Stimulated activated CD8-positive, alpha-beta memory T cell treated with anti-CD3 and anti-CD28 coated beads, Interleukin-7, amount 100 ng/mL, for 24 hours (primary cell): ENCODE measurements around the gene ACSL4.
"Not testable (repeated sequence)": the region's sequence is repeated elsewhere in the genome, so short reads cannot be mapped to it uniquely, and the experiment has no call there.

Source experiments
- DNase-seq: peaks from one replicate; pipeline ENCODE4 v3.0.0-alpha.2; 2020; ENCODE audit warnings: low read depth

Gene ACSL4

GRCh38 chrX:109732807-109733612 lies at the start of gene ACSL4:
Gene ACSL4, minus strand, starts transcription at chrX:109733257. Its CDS starts 49,894 bp downstream, at chrX:109683363.
- DNase-seq: peak; percentile 67

DNA sequence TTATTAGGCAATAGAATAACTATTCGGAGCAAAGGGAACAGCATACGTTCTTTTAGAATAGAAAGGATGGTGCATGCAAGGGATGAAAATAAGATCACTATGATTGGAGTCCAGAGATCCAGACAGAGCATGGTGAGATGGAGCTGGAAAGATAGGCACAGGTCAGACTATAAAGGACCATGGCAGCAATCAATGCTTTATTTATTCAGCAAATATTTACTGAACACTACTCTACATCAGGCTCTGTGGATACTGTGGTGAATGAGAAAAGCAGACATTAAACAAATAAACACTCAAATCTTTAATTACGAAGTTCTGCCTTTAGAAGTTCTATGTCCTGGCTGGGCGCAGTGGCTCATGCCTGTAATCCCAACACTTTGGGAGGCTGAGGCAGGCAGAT lies 44.7 kb upstream of the ACSL4 start:
- DNase-seq: no peak

GRCh38 chrX:109776986-109777385 lies 43.9 kb upstream of the ACSL4 start:
- no peak for DNase-seq

- no peak for DNase-seq
Measured at GRCh38 chrX:109776432-109776831, 43.4 kb upstream of the ACSL4 start.

GRCh38 chrX:109775386-109775785 lies 42.3 kb upstream of the ACSL4 start:
- DNase-seq: no peak

GRCh38 chrX:109774706-109775105 lies 41.6 kb upstream of the ACSL4 start:
- DNase-seq: no peak

DNA sequence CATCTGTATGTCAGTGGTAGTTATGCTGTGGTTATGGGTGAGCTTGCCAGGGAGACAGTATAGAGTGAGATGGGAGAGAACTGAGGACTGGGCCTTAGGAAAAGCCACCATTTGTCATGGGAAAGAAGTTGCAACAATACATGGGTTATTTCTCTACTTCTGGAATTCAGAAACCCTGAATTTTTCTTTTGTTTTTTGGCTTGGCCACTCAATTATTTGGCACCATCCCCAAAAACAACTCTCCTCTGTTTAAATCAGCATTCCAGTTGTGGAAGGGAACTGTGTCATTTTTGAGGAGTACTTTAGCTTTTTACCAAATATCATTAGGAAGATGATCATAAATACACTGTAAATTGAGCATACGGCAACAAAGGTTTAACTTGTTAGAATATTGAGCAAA lies 41.1 kb upstream of the ACSL4 start:
- no peak for DNase-seq

GRCh38 chrX:109773374-109773773 lies 40.3 kb upstream of the ACSL4 start:
- DNase-seq: no peak

- no peak for DNase-seq
Measured at GRCh38 chrX:109770780-109771179, 37.7 kb upstream of the ACSL4 start.

DNA sequence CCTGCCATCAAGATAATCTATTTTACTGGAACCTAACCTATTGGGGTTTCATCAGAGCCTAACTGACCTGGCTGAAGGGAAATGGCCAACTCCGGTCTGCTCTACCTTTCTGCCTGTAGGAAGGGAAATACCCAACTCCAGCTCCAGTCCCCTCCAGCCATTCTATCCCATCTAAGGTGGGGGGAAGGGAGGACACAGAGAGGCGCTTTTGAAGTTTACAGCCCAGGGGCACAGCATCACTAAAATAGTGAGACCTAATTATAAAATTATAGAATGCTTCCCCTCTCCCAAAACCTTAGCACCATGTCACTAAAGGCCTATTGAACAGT lies 27.8 kb upstream of the ACSL4 start:
- DNase-seq: no peak

DNA sequence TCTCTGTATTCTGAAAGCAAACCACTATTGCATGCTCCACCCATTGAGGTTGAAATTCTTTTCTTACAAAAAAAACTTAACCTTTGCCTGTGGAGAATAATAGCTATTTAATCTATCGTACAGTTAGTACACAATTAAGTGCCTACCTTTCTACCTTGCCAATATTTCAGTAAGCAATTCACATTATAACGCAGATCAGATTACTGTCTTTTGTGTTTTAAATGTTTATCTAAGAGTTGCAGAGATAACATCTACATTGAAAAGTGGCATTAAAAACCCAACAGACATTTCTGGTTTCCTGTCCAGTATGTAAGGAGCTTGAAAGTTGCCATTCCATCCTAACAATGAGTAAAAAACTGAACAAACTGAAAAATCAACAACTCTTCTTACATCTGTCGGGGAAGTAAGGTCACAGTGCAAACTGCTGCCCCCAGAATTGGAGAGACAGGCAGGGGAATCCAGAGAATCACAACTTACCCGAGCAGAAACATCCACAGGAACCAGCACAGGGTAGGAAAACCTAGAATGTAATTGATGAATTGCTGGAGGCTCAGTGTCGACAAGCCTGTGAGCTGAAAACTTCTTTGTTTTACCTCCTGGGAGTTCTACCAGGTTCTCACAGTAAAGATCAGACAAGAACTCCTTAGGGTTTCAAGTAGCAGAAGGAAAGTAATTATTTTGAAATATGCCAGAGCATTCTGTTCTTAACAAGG lies 27.3 kb upstream of the ACSL4 start:
- no peak for DNase-seq

DNA sequence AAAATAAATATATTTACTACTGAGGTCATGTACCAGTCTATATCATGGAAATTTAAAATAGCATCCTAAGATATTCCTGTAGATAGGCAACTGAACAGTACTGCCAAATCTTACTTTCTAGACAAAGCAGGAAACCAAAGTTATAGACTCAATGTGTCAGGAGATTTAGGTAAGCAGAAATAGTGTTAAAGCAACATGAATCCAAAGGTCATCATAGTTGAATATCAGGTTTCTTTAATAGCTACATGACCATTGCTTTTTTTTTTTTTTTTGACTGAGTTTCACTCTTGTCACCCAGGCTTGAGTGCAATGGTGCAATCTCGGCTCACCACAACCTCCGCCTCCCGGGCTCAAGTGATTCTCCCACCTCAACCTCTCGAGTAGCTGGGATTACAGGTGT lies 20.2 kb upstream of the ACSL4 start:
- no peak for DNase-seq

DNA sequence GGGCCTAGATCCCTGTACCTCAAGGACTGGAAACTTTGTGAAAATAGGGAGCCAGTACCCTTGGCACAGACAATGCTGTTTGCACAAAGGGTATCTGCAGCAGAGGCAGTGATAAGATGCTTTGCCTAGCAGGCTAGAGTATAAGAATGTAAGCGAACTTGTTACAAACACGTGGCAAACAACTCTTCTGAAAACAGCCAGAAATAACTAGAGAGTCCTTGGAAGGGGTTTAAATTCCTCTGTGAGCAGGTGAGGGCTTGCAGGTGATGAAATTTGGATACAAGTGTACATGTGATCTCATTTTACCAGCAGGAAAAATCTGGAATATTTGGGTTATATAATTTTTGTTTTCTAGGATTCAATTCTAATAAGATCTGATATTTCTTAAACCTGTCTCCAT lies 18.6 kb upstream of the ACSL4 start:
- no peak for DNase-seq

DNA sequence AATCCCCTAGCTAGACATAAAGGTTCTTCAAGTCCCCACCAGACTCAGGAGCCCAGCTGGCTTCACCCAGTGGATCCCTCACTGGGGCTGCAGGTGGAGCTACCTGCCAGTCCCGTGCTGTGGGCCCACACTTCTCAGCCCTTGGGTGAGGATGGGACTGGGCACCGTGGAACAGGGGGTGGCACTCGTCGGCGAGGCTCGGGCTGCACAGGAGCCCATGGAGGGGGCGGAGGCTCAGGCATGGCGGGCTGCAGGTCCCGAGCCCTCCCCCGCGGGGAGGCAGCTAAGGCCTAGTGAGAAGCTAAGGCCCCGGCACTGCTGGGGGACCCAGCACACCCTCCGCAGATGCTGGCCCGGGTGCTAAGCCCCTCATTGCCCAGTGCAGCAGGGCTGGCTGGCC lies 16.1 kb upstream of the ACSL4 start:
- no peak for DNase-seq

DNA sequence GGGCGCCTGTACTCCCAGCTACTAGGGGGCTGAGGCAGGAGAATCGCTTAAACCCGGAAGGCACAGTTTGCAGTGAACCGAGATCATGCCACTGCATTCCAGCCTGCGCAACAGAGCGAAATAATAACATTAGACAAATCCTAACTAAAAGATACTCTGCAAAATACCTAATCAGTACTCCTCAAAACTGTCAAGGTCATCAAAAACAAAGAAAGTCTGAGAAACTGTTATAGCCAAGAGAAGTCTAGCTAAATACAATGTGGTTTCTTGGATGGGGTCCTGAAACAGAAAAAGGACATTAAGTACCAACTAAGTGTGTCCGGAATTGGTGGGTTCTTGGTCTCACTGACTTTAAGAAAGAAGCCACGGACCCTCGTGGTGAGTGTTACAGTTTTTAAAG lies 14.6 kb upstream of the ACSL4 start:
- DNase-seq: no peak

DNA sequence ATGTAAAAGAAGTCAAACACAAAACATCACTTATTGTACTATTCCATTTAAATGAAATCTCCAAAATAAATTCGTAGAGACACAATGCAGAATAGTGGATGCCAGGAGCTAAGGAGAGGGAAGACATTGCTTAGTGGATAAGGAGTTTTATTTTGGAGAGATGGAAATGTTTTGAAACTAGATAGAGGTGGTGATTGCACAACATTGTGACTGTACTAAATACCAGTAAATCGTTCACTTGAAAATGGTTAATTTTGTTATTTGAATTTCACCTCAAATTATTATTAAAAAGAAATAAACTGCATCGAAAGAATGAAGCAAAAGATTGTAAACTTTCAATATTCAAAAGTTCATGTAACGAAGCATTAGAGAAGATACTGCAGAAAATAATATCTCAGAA lies 9.7 kb upstream of the ACSL4 start:
- DNase-seq: no peak

- not testable (repeated sequence) for DNase-seq
Measured at GRCh38 chrX:109740896-109741295, 7.8 kb upstream of the ACSL4 start.

DNA sequence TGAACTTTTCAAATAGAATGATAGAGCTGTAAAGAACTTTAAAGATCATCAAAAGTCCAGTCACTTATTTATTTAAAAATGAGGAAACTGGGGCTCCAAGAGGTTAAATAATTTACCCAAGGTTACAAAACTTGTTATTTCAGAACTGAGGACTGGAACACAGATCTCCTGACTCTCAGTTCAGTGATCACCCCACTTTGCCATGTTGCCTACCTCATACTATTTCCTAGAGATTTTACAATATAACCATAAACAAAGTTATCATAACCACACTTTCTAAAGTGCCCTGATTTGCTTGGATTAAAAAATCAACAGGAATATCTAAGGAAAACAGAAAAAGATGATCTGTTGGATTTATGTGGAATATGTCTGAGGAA lies 7.4 kb upstream of the ACSL4 start:
- no peak for DNase-seq

GRCh38 chrX:109739625-109740432 lies 6.8 kb upstream of the ACSL4 start:
- DNase-seq: no peak

- no peak for DNase-seq
Measured at GRCh38 chrX:109735202-109735744, 2.2 kb upstream of the ACSL4 start.

- DNase-seq: no peak
Measured at GRCh38 chrX:109733613-109734083, 591 bp upstream of the ACSL4 start.

DNA sequence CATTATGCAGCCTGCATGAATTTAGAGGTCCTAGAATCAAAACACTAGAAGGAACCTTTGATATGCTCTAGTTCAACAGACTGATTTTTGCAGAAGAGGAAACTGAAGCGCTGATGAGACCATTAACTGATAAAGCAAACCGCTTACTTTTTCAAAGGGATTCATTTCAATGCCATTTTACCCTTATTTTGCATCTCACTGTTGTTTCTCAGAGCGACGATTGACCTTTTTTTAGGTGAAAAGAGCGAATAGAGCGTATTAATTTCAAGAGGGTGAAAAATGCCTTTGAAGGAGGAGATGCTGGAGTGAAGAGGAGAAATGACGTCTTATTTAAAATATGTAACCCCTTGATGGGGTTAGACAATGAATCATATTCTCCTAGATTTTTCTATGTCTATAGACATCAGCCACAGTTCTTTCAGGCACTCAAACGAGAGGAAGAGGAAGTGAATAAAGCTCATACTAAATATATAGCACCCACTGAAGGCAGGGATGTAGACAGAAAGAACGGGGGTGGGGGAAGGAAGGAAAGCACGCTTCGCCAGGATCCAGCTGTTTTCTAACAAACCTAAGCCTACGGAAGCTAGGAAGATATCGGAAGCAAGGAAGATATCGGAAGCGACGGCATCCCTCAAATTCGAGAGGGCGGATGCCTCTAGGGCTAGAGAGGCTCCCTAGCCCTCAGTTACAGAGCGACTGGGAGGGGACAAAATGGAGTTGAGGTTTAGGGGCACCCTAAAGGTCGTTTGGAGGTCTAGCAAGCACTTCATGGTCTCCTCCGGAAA lies 848 bp downstream of the ACSL4 start:
- DNase-seq: no peak
